ENCODE results near the gene PLS3. TPM values are rescaled to one million over a fixed set of nuclear protein-coding genes. Genes with fewer than 3 reads are reported as not detected.

The PLS3 gene
- polyA plus RNA-seq, 2 donors = 59.6 to 103 TPM

DNA sequence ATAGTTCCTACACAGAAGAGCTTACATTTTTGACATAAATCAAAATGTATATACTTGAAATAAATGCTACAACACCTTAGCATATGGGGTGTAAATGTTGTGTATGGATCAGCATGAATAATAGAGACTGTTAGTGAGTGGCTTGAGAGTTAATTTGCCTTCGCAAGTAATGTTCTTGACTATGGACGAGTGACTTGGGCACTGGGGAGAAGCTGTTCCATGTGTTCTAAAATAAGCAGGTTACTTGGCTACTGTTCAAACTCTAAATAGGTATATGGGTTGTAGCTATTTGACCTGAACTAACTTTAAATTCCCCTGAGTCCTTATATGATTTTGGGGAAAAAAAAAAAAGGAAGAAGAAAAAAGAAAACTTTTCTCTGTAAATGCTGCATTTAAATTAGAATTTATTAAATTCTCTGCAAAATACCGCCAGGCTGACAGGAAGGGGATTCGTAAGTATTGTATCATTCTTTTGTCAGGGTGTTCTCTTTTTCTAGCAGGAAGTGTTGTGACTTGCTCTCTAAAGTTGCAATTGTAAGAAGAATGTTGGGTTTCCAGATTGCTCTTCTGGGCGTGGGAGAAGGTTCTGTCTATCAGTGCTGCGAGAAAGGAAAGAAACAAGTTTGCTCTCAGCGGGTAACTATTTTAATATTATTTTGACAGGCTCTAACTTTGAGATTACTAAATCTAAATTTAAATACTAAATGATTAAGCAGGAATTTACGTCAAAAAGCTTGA lies 32.2 kb downstream of the PLS3 start:
- Histone ChIP-seq H3K27me3 (ENCODE audit: control insufficient read depth in 1 of 2, insufficient read depth in 2 of 2, low read length in 2 of 2) (no peaks in the 10 kb centered on the region), H3K9me3 (ENCODE audit: control insufficient read depth in 2 of 2, insufficient read depth in 1 of 2, low read depth in 1 of 2, low read length in 1 of 2) (no peaks in the 10 kb centered on the region), H3K36me3 (ENCODE audit: control insufficient read depth in 2 of 2, insufficient read depth in 2 of 2, low read length in 1 of 2) (no peaks in the 10 kb centered on the region), H3K4me3 (ENCODE audit: low read depth in 1 of 2, low read length in 2 of 2) (peak overlapping the region in 1 of 2 donors; percentile 3), H3K27ac (ENCODE audit: low read depth in 2 of 2, low read length in 1 of 2) (peak overlapping the region; percentile 60 to 77), H3K4me1 (ENCODE audit: control insufficient read depth in 2 of 2, insufficient read depth in 2 of 2, low read length in 1 of 2) (no peaks in the 10 kb centered on the region)
- WGBS, 2 donors = 14 to 21% methylated on average over 8 of the region's 8 CpGs

DNA sequence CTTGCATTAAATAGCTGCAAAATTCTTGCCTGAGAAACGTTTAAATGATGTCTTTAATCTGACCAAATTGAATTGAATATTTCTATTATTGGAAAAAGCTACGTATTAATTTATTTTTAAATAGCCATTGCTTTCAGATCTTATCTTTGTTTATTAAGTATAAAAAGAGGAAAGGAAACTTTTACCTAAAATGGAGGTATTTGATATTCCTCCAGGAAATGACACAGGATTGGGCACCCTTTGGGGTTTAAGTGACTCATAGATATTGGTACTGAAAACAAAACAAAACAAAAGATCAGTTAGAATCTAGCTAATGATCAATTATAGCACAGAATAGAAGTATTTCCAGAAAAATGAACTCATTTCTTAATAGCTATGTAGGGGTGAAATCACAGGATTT lies 34.1 kb downstream of the PLS3 start:
- WGBS, 2 donors = 21 to 30% methylated on average over 2 of the region's 2 CpGs
- no peaks in the 10 kb centered on the region for H3K4me1 ChIP-seq (ENCODE audit: control insufficient read depth in 2 of 2, insufficient read depth in 2 of 2, low read length in 1 of 2)
- H3K36me3 ChIP-seq (ENCODE audit: control insufficient read depth in 2 of 2, insufficient read depth in 2 of 2, low read length in 1 of 2) = no peaks in the 10 kb centered on the region
- H3K9me3 ChIP-seq (ENCODE audit: control insufficient read depth in 2 of 2, insufficient read depth in 1 of 2, low read depth in 1 of 2, low read length in 1 of 2) = no peaks in the 10 kb centered on the region
- H3K4me3 ChIP-seq (ENCODE audit: low read depth in 1 of 2, low read length in 2 of 2) = peak overlapping the region in 1 of 2 donors; percentile 37
- H3K27ac ChIP-seq (ENCODE audit: low read depth in 2 of 2, low read length in 1 of 2) = no peak overlapping the region
- H3K27me3 ChIP-seq (ENCODE audit: control insufficient read depth in 1 of 2, insufficient read depth in 2 of 2, low read length in 2 of 2) = no peaks in the 10 kb centered on the region

GRCh38 chrX:115598556-115598955 lies 37.6 kb downstream of the PLS3 start:
- Histone ChIP-seq H3K4me1 (ENCODE audit: control insufficient read depth in 2 of 2, insufficient read depth in 2 of 2, low read length in 1 of 2) (no peaks in the 10 kb centered on the region), H3K4me3 (ENCODE audit: low read depth in 1 of 2, low read length in 2 of 2) (no peak overlapping the region), H3K27ac (ENCODE audit: low read depth in 2 of 2, low read length in 1 of 2) (no peak overlapping the region), H3K27me3 (ENCODE audit: control insufficient read depth in 1 of 2, insufficient read depth in 2 of 2, low read length in 2 of 2) (no peaks in the 10 kb centered on the region), H3K9me3 (ENCODE audit: control insufficient read depth in 2 of 2, insufficient read depth in 1 of 2, low read depth in 1 of 2, low read length in 1 of 2) (no peaks in the 10 kb centered on the region), H3K36me3 (ENCODE audit: control insufficient read depth in 2 of 2, insufficient read depth in 2 of 2, low read length in 1 of 2) (no peaks in the 10 kb centered on the region)
- 52 to 53% methylated on average over 1 of the region's 1 CpG for WGBS, 2 donors

- H3K27me3 ChIP-seq (ENCODE audit: control insufficient read depth in 1 of 2, insufficient read depth in 2 of 2, low read length in 2 of 2) = no peaks in the 10 kb centered on the region
- H3K9me3 ChIP-seq (ENCODE audit: control insufficient read depth in 2 of 2, insufficient read depth in 1 of 2, low read depth in 1 of 2, low read length in 1 of 2) = no peaks in the 10 kb centered on the region
- no peaks in the 10 kb centered on the region for H3K36me3 ChIP-seq (ENCODE audit: control insufficient read depth in 2 of 2, insufficient read depth in 2 of 2, low read length in 1 of 2)
- no peaks in the 10 kb centered on the region for H3K4me1 ChIP-seq (ENCODE audit: control insufficient read depth in 2 of 2, insufficient read depth in 2 of 2, low read length in 1 of 2)
- H3K4me3 ChIP-seq (ENCODE audit: low read depth in 1 of 2, low read length in 2 of 2) = no peak overlapping the region
- H3K27ac ChIP-seq (ENCODE audit: low read depth in 2 of 2, low read length in 1 of 2) = peak overlapping the region in 1 of 2 donors; percentile 23
Observed at GRCh38 chrX:115602308-115602707, 41.3 kb downstream of the PLS3 start.

DNA sequence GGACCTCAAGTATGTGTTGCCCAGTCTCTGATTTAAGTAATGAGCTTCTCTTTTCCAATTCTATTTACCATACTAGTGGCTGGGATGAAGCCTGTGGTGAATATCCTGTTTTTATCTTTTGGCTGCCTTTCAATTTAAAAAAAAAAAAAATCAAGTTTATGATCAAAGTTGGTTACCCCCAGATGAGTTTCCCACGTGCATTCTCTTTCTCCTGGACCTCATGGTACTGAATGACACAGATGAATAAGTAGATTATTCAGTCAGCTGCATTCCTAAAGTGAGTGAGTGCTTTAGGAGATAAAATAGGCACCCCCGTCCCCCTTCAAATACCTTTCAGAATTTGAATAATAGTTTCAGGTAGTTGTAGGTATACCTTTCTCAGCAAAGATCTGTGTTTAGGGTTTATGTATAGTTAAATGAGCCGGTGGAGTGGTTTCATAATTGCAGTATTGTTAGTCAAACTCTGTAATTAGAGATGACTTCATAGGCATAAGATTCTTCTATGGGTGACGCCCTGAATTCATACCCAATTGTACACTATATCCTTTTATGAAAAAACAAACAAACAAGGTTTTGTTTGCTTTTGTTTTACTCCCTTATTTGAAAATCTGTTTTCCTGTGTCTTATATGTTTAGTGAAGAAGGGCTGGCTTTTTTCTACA lies 41.9 kb downstream of the PLS3 start:
- no peak overlapping the region for H3K4me3 ChIP-seq (ENCODE audit: low read depth in 1 of 2, low read length in 2 of 2)
- H3K27ac ChIP-seq (ENCODE audit: low read depth in 2 of 2, low read length in 1 of 2) = peak overlapping the region in 1 of 2 donors; percentile 39
- H3K4me1 ChIP-seq (ENCODE audit: control insufficient read depth in 2 of 2, insufficient read depth in 2 of 2, low read length in 1 of 2) = no peaks in the 10 kb centered on the region
- H3K9me3 ChIP-seq (ENCODE audit: control insufficient read depth in 2 of 2, insufficient read depth in 1 of 2, low read depth in 1 of 2, low read length in 1 of 2) = no peaks in the 10 kb centered on the region
- no peaks in the 10 kb centered on the region for H3K36me3 ChIP-seq (ENCODE audit: control insufficient read depth in 2 of 2, insufficient read depth in 2 of 2, low read length in 1 of 2)
- H3K27me3 ChIP-seq (ENCODE audit: control insufficient read depth in 1 of 2, insufficient read depth in 2 of 2, low read length in 2 of 2) = no peaks in the 10 kb centered on the region
- 44 to 53% methylated on average over 4 of the region's 4 CpGs for WGBS, 2 donors

DNA sequence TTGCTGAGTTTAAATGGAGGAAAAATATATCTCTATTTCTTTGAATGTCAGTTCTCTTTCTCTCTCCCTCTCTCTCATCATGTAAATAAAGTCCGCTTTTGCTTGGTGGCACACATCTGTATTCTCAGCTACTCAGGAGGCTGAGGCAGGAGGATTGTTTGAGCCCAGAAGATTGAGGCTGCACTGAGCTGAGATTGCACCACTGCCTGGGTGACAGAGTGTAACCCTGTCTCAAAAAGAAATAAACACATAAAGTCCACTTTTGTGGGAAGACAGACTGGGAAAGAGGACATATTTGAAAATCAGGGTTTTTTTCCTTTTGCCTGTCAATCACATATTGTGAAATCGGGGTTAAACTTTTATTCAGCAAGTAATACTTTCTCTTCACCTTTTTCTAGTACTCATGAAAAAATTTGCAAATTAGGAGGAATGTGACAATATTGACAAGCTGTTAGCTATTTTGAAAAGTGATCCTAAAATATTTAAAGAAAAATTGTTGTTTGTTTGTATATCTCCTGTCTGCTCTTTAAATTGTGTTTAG lies 42.6 kb downstream of the PLS3 start:
- WGBS, 2 donors = 79 to 90% methylated on average over 2 of the region's 2 CpGs

DNA sequence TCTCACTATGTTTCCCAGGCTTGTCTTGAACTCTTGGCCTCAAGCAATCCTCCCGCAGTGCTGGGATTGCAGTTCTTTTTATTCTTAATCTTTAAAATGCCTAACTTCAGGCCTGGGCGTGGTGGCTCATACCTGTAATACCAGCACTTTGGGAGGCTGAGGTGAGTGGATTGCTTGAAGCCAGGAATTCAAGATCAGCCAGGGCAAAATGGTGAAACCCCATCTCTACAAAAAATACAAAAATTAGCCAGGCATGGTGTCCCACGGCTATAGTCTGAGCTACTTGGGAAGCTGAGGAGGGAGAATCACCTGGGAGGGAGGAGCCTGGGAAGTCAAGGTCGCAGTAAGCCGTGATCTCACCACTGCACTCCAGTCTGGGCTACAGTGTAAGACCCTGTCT lies 45.9 kb downstream of the PLS3 start:
- WGBS, 2 donors = 66 to 81% methylated on average over 5 of the region's 5 CpGs
- H3K27me3 ChIP-seq (ENCODE audit: control insufficient read depth in 1 of 2, insufficient read depth in 2 of 2, low read length in 2 of 2) = no peaks in the 10 kb centered on the region

More for the DNA sequence above, 42.6 kb downstream of the PLS3 start:
- no peak overlapping the region for H3K4me3 ChIP-seq (ENCODE audit: low read depth in 1 of 2, low read length in 2 of 2)
- H3K36me3 ChIP-seq (ENCODE audit: control insufficient read depth in 2 of 2, insufficient read depth in 2 of 2, low read length in 1 of 2) = no peaks in the 10 kb centered on the region
- no peaks in the 10 kb centered on the region for H3K4me1 ChIP-seq (ENCODE audit: control insufficient read depth in 2 of 2, insufficient read depth in 2 of 2, low read length in 1 of 2)
- H3K27ac ChIP-seq (ENCODE audit: low read depth in 2 of 2, low read length in 1 of 2) = no peak overlapping the region
- H3K27me3 ChIP-seq (ENCODE audit: control insufficient read depth in 1 of 2, insufficient read depth in 2 of 2, low read length in 2 of 2) = no peaks in the 10 kb centered on the region
- H3K9me3 ChIP-seq (ENCODE audit: control insufficient read depth in 2 of 2, insufficient read depth in 1 of 2, low read depth in 1 of 2, low read length in 1 of 2) = no peaks in the 10 kb centered on the region

GRCh38 chrX:115609621-115610020 lies 48.6 kb downstream of the PLS3 start:
- H3K4me3 ChIP-seq (ENCODE audit: low read depth in 1 of 2, low read length in 2 of 2) = no peak overlapping the region
- H3K27me3 ChIP-seq (ENCODE audit: control insufficient read depth in 1 of 2, insufficient read depth in 2 of 2, low read length in 2 of 2) = no peaks in the 10 kb centered on the region
- WGBS, 2 donors = 83 to 85% methylated on average over 1 of the region's 1 CpG
- no peaks in the 10 kb centered on the region for H3K4me1 ChIP-seq (ENCODE audit: control insufficient read depth in 2 of 2, insufficient read depth in 2 of 2, low read length in 1 of 2)
- H3K9me3 ChIP-seq (ENCODE audit: control insufficient read depth in 2 of 2, insufficient read depth in 1 of 2, low read depth in 1 of 2, low read length in 1 of 2) = no peaks in the 10 kb centered on the region
- H3K27ac ChIP-seq (ENCODE audit: low read depth in 2 of 2, low read length in 1 of 2) = no peak overlapping the region
- no peaks in the 10 kb centered on the region for H3K36me3 ChIP-seq (ENCODE audit: control insufficient read depth in 2 of 2, insufficient read depth in 2 of 2, low read length in 1 of 2)

More for the DNA sequence above, 45.9 kb downstream of the PLS3 start:
- no peaks in the 10 kb centered on the region for H3K36me3 ChIP-seq (ENCODE audit: control insufficient read depth in 2 of 2, insufficient read depth in 2 of 2, low read length in 1 of 2)
- H3K4me3 ChIP-seq (ENCODE audit: low read depth in 1 of 2, low read length in 2 of 2) = no peak overlapping the region
- no peaks in the 10 kb centered on the region for H3K4me1 ChIP-seq (ENCODE audit: control insufficient read depth in 2 of 2, insufficient read depth in 2 of 2, low read length in 1 of 2)
- no peaks in the 10 kb centered on the region for H3K9me3 ChIP-seq (ENCODE audit: control insufficient read depth in 2 of 2, insufficient read depth in 1 of 2, low read depth in 1 of 2, low read length in 1 of 2)
- no peak overlapping the region for H3K27ac ChIP-seq (ENCODE audit: low read depth in 2 of 2, low read length in 1 of 2)

DNA sequence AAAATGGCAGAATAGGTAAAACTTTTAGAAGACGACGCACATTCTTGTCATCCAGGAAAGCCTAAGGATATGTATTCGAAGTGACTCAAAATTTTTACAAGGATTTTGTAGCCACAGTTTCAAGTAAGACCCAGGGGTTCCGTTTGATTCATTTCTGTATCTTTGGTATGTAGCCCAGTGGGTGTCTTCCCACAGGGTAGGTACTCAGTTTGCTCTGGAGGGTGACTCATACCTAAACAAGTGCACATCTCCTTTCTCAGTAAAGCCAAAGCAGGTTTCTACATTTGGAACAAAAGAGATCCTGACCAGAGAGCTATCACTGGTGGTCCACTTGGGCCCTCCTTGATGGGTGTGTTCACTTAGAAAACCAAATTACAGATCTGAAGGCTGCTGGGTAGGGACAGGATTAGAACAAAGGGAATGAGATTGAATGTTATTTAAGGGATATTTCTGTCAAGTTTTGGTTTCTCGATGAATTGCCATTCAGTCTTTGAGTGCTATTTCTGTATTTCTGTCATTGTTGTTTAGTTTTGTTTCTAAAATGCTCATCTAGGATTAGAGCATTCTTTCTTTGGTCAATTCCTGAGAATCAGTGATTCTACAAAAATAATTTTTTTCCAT lies 56.1 kb downstream of the PLS3 start:
- Histone ChIP-seq H3K4me3 (ENCODE audit: low read depth in 1 of 2, low read length in 2 of 2) (no peak overlapping the region), H3K27me3 (ENCODE audit: control insufficient read depth in 1 of 2, insufficient read depth in 2 of 2, low read length in 2 of 2) (no peaks in the 10 kb centered on the region), H3K27ac (ENCODE audit: low read depth in 2 of 2, low read length in 1 of 2) (peak overlapping the region in 1 of 2 donors; percentile 3), H3K9me3 (ENCODE audit: control insufficient read depth in 2 of 2, insufficient read depth in 1 of 2, low read depth in 1 of 2, low read length in 1 of 2) (no peaks in the 10 kb centered on the region), H3K36me3 (ENCODE audit: control insufficient read depth in 2 of 2, insufficient read depth in 2 of 2, low read length in 1 of 2) (no peaks in the 10 kb centered on the region), H3K4me1 (ENCODE audit: control insufficient read depth in 2 of 2, insufficient read depth in 2 of 2, low read length in 1 of 2) (no peaks in the 10 kb centered on the region)
- 52 to 55% methylated on average over 5 of the region's 5 CpGs for WGBS, 2 donors
